Left ventricle myocardium superior (tissue), 1 donor: ENCODE measurements around the gene ITPA. TPM values are rescaled to one million over a fixed set of nuclear protein-coding genes. Genes with fewer than 3 reads are reported as not detected.
A peak's percentile ranks its signal among the peaks of the same experiment; 100 is the strongest.

Experiments used
- ATAC-seq: fragments of 200-7000 bp; cut with Tn5 transposase; one replicate; pipeline ENCODE4 v1.9.1; 2020; ENCODE audit warnings: mild to moderate bottlenecking, moderate library complexity
- DNase-seq: peaks from one replicate; pipeline ENCODE4 v3.0.0-alpha.2; 2020
- intact Hi-C: fragments of 100-400 bp; cut with micrococcal nuclease; formaldehyde crosslinking; loops from one replicate; pipeline ENCODE4 v1.11.0; 2022
- long read RNA-seq: library from polyadenylated mRNA; unstranded; transcript quantifications from one replicate; pipeline ENCODE4 v2.0.0, GENCODE V29; 2021
- total RNA-seq: library from RNA; stranded (reverse); fragmentation: NEBNext Ultra II Directional; extraction: Animal tissue kit (Norgen Biotek cat#: 25700); gene quantifications from one replicate; pipeline ENCODE4 v1.2.1, GENCODE V29; 2021
- donor health status: DM: no; HTN: yes; CAD: no; lungs with severe emphysema.

The ITPA gene
- total RNA-seq, result 17.2 TPM
- long read RNA-seq, transcript ITPA-201 (8 exons, 1,185 nt), result major isoform, 11 of 15 reads
- long read RNA-seq, partial matches to known transcripts, result 1 of 15 reads
- long read RNA-seq, other reads (novel, unspliced or antisense), result 2 of 15 reads

- intact Hi-C loops, result no loop called here
- peak; percentile 62 for DNase-seq
- ATAC-seq, result peak; percentile 58
These were observed at the start of gene ITPA for GRCh38 chr20:3209257-3209945. ITPA (plus strand) TSS chr20:3209498; CDS start chr20:3209552, 54 bp downstream.

- DNase-seq (no peak), ATAC-seq (no peak)
- intact Hi-C loops, result no loop called here
These were observed 48.9 kb upstream of the ITPA start for GRCh38 chr20:3160418-3160817.

GRCh38 chr20:3161316-3162079 is 47.8 kb upstream of the ITPA start:
- DNase-seq (no peak), ATAC-seq (no peak)
- intact Hi-C loops, result no loop called here

GRCh38 chr20:3162080-3162611 is 47.2 kb upstream of the ITPA start:
- ATAC-seq, result no peak
- no peak for DNase-seq
- intact Hi-C loops, result no loop called here

- no peak for DNase-seq
- ATAC-seq, result no peak
- intact Hi-C loops, result no loop called here
These were observed 45.9 kb upstream of the ITPA start for GRCh38 chr20:3163099-3164042.

- ATAC-seq (no peak), DNase-seq (no peak)
- intact Hi-C loops, result no loop called here
These were observed 45.1 kb upstream of the ITPA start for GRCh38 chr20:3164043-3164762.

GRCh38 chr20:3164763-3165410 is 44.4 kb upstream of the ITPA start:
- DNase-seq, result no peak
- no peak for ATAC-seq
- intact Hi-C loops, result no loop called here

- intact Hi-C loops, result no loop called here
- ATAC-seq (peak; percentile 29), DNase-seq (peak; percentile 84)
These were observed 43.6 kb upstream of the ITPA start for GRCh38 chr20:3165473-3166337.

- intact Hi-C loops, result no loop called here
- ATAC-seq, result no peak
- DNase-seq, result no peak
These were observed 42.9 kb upstream of the ITPA start for GRCh38 chr20:3166338-3166912.

- no peak for DNase-seq
- intact Hi-C loops, result no loop called here
- no peak for ATAC-seq
These were observed 42.4 kb upstream of the ITPA start for GRCh38 chr20:3166913-3167342.

- intact Hi-C loops, result no loop called here
- ATAC-seq (no peak), DNase-seq (no peak)
These were observed 41.6 kb upstream of the ITPA start for GRCh38 chr20:3167738-3168078.

- intact Hi-C loops, result no loop called here
- ATAC-seq (peak; percentile 64), DNase-seq (peak; percentile 72)
These were observed 41.0 kb upstream of the ITPA start for GRCh38 chr20:3168079-3168828.

- ATAC-seq (no peak), DNase-seq (no peak)
- intact Hi-C loops, result no loop called here
These were observed 40.3 kb upstream of the ITPA start for GRCh38 chr20:3168829-3169590.

GRCh38 chr20:3171391-3172125 is 37.7 kb upstream of the ITPA start:
- intact Hi-C loops, result no loop called here
- DNase-seq, result no peak
- no peak for ATAC-seq
